ENCODE measurements around the gene TECTB.

Gene TECTB

GRCh38 chr10:112275512-112276245 lies 7.5 kb upstream of the TECTB start:
- no peak for DNase-seq

GRCh38 chr10:112278871-112279270 lies 4.3 kb upstream of the TECTB start:
- no peak for DNase-seq

- no peak for DNase-seq
These were observed 3.8 kb upstream of the TECTB start for GRCh38 chr10:112279433-112279832.

GRCh38 chr10:112280205-112280921 lies 2.8 kb upstream of the TECTB start:
- no peak for DNase-seq

GRCh38 chr10:112282086-112282485 lies 1.1 kb upstream of the TECTB start:
- DNase-seq, result no peak

GRCh38 chr10:112286837-112287818 lies 3.9 kb downstream of the TECTB start:
- DNase-seq, result no peak

- no peak for DNase-seq
These were observed 4.6 kb downstream of the TECTB start for GRCh38 chr10:112287844-112288243.

- no peak for DNase-seq
These were observed 5.3 kb downstream of the TECTB start for GRCh38 chr10:112288486-112288885.

GRCh38 chr10:112289373-112290053 lies 6.3 kb downstream of the TECTB start:
- DNase-seq, result no peak

- DNase-seq, result no peak
These were observed 6.8 kb downstream of the TECTB start for GRCh38 chr10:112290054-112290373.

- DNase-seq, result no peak
These were observed 11.0 kb downstream of the TECTB start for GRCh38 chr10:112294169-112294568.

- no peak for DNase-seq
These were observed 12.9 kb downstream of the TECTB start for GRCh38 chr10:112295853-112296830.

GRCh38 chr10:112296908-112297331 lies 13.7 kb downstream of the TECTB start:
- DNase-seq, result no peak

GRCh38 chr10:112298581-112298980 lies 15.4 kb downstream of the TECTB start:
- DNase-seq, result peak; percentile 10

- no peak for DNase-seq
These were observed 16.3 kb downstream of the TECTB start for GRCh38 chr10:112299456-112299855.

GRCh38 chr10:112302335-112302734 lies 19.1 kb downstream of the TECTB start:
- DNase-seq, result no peak

- no peak for DNase-seq
These were observed 20.3 kb downstream of the TECTB start for GRCh38 chr10:112303528-112303927.

- DNase-seq, result no peak
These were observed 21.2 kb downstream of the TECTB start for GRCh38 chr10:112304267-112304859.

GRCh38 chr10:112307358-112308124 lies 24.3 kb downstream of the TECTB start:
- DNase-seq, result no peak

GRCh38 chr10:112308125-112308502 lies 24.9 kb downstream of the TECTB start:
- no peak for DNase-seq
